ENCODE results near the gene SCNN1B. TPM values are rescaled to one million over a fixed set of nuclear protein-coding genes. Genes with fewer than 3 reads are reported as not detected.

Gene SCNN1B
- total and polyA plus RNA-seq, 2 of the 13 experiments (the other 11 are each of a cell fraction or from before 2014, with no cell fraction given) = not detected

DNA sequence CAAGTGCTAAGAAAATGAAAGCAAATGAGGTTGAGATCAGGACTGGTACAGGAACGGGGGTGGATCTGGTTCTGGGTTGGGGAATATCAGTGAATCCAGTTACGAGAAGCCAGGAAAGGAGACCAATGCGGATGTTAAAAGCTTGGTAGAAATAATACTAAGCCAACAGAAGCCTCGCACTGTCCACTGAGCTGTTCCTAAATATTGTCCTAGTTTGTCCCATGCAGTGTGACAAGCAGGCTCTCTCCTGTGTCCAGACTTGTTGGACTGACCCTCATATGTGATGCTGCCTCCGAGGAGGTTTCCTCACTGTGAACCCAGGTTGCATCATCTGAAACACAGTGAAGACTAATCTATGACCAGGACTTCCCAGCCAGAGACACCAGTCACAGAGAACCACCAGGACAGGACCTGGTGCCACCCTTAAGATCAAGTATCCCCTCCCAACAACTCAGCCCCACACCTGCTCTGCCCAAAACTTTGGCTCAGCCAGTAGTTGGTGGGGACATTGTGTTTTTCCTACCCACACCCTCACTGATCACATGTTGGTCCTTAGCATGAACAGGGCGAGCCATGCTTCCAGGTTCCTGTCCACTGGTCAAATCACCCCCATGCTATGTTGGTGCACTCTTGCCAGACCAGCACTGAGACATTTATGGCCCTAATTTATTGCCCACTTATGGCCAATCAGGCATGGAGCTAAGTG is 32.7 kb upstream of the SCNN1B start (continued):
- TF ChIP-seq HNRNPH1 (optimal IDR thresholded peaks at IDR 0.05; ENCODE audit: low read depth, low read length) (no peak), ZNF83 (CRISPR knock-in tag; IDR thresholded peaks at IDR 0.05; ENCODE audit: borderline replicate concordance) (no peak), SATB2 (CRISPR knock-in tag; IDR thresholded peaks at IDR 0.05) (no peak), CEBPG (CRISPR knock-in tag; IDR thresholded peaks at IDR 0.05) (peak; percentile 98), KLF15 (CRISPR knock-in tag; IDR thresholded peaks at IDR 0.05; ENCODE audit: borderline replicate concordance) (no peak), GPBP1L1 (CRISPR knock-in tag; IDR thresholded peaks at IDR 0.05) (no peak), NFIC (IDR thresholded peaks at IDR 0.05; ENCODE audit: low read length) (no peak), ZNF792 (CRISPR knock-in tag; IDR thresholded peaks at IDR 0.05) (no peak), HBP1 (CRISPR knock-in tag; IDR thresholded peaks at IDR 0.05; ENCODE audit: low read depth) (0 out of 2 replicates have a peak, but pooled peaks have one; percentile 63)
- TF ChIP-seq, protein P1, sequence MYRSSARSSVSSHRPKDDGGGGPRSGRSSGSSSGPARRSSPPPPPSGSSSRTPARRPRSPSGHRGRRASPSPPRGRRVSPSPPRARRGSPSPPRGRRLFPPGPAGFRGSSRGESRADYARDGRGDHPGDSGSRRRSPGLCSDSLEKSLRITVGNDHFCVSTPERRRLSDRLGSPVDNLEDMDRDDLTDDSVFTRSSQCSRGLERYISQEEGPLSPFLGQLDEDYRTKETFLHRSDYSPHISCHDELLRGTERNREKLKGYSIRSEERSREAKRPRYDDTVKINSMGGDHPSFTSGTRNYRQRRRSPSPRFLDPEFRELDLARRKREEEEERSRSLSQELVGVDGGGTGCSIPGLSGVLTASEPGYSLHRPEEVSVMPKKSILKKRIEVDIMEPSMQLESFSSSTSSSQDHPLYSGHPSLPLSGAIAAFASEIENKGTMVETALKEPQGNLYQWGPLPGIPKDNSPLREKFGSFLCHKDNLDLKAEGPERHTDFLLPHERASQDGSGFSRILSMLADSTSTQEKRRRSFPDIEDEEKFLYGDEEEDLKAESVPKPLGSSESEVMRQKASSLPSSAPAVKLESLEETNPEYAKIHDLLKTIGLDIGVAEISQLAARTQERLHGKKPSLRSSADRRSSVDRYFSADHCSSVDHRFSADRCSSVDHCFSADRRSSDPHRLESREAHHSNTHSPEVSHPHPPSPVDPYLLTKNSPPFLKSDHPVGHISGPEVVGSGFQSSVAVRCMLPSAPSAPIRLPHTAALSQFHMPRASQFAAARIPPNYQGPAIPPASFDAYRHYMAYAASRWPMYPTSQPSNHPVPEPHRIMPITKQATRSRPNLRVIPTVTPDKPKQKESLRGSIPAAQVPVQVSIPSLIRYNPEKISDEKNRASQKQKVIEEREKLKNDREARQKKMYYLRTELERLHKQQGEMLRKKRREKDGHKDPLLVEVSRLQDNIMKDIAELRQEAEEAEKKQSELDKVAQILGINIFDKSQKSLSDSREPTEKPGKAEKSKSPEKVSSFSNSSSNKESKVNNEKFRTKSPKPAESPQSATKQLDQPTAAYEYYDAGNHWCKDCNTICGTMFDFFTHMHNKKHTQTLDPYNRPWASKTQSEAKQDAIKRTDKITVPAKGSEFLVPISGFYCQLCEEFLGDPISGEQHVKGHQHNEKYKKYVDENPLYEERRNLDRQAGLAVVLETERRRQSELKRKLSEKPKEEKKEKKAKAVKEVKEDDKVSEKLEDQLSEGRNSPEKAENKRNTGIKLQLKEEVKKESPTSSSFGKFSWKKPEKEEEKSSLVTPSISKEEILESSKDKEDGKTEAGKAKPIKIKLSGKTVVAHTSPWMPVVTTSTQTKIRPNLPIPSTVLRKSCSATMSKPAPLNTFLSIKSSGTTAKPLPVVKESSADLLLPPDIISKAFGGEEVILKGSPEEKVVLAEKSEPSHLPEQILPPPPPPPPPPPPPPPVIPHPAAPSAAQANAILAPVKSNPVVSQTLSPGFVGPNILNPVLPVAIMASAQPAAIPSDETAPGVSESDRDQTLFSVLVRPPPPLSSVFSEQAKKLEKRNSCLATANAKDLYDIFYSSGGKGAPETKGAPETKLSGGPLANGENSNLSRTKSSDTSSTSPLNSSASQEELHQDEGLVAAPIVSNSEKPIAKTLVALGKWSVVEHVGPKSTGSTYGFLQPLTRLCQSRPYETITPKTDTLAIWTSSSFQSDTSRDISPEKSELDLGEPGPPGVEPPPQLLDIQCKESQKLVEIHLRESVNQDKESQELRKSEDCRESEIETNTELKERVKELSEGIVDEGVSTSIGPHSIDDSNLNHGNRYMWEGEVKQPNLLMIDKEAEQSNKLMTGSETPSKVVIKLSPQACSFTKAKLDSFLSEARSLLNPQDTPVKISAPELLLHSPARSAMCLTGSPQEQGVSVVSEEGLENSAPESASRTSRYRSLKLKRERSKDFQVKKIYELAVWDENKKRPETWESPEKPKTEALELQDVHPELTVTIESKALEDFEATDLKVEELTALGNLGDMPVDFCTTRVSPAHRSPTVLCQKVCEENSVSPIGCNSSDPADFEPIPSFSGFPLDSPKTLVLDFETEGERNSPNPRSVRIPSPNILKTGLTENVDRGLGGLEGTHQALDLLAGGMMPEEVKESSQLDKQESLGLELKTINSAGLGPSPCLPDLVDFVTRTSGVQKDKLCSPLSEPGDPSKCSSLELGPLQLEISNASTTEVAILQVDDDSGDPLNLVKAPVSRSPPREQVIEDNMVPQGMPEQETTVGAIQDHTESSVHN (CRISPR knock-in tag; IDR thresholded peaks at IDR 0.05) = no peak
- TF ChIP-seq, protein P2, sequence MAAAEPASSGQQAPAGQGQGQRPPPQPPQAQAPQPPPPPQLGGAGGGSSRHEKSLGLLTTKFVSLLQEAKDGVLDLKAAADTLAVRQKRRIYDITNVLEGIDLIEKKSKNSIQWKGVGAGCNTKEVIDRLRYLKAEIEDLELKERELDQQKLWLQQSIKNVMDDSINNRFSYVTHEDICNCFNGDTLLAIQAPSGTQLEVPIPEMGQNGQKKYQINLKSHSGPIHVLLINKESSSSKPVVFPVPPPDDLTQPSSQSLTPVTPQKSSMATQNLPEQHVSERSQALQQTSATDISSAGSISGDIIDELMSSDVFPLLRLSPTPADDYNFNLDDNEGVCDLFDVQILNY (CRISPR knock-in tag; conservative IDR thresholded peaks at IDR 0.05) = no peak
- TF ChIP-seq, protein P3, sequence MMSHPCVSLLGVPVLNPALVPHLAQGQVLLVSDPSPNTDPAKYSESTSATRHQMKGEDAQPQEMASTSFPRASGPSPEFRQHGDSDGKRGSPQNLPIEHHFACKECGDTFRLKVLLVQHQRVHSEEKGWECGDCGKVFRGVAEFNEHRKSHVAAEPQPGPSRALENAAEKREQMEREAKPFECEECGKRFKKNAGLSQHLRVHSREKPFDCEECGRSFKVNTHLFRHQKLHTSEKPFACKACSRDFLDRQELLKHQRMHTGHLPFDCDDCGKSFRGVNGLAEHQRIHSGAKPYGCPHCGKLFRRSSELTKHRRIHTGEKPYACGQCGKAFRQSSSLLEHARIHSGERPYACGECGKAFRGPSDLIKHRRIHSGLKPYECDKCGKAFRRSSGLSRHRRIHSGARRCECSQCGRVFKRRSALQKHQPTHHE (CRISPR knock-in tag; IDR thresholded peaks at IDR 0.05; ENCODE audit: borderline replicate concordance) = no peak
- TF ChIP-seq, protein P4, sequence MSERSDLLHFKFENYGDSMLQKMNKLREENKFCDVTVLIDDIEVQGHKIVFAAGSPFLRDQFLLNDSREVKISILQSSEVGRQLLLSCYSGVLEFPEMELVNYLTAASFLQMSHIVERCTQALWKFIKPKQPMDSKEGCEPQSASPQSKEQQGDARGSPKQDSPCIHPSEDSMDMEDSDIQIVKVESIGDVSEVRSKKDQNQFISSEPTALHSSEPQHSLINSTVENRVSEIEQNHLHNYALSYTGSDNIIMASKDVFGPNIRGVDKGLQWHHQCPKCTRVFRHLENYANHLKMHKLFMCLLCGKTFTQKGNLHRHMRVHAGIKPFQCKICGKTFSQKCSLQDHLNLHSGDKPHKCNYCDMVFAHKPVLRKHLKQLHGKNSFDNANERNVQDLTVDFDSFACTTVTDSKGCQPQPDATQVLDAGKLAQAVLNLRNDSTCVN (CRISPR knock-in tag; IDR thresholded peaks at IDR 0.05; ENCODE audit: borderline replicate concordance) = no peak

Measured in HepG2 (cell line).